HCT116 (cell line): Measurements from ENCODE around the gene LINGO4. TPM values are rescaled to one million over a fixed set of nuclear protein-coding genes. Genes with fewer than 3 reads are reported as not detected.
"Not testable (repeated sequence)": the region's sequence is repeated elsewhere in the genome, so short reads cannot be mapped to it uniquely, and the experiment has no call there.

Source experiments
- ATAC-seq: fragments of 200-7000 bp; cut with Tn5 transposase; 2 replicates; pipeline ENCODE4 v1.9.1; 2020; ENCODE audit warnings: mild to moderate bottlenecking, moderate library complexity
- BruUV-seq: library from RNA; stranded (reverse); fragments of 400-500 nt; replicated peaks from 2 replicates; lab custom pipeline; 2021; lab: Mats Ljungman, UMichigan
- CTCF ChIA-PET: fragments of 300-600 bp; sonication (Branson Sonifier 250); formaldehyde crosslinking; loops from one replicate; lab custom pipeline; 2021; ENCODE audit warnings: antibody characterized with exemption; lab: Charles Lee
- POLR2A ChIA-PET: fragments of 300-600, 350-600 bp; sonication (Branson Sonifier 250); formaldehyde crosslinking; loops from one replicate; lab custom pipeline; 2021; ENCODE audit warnings: antibody characterized with exemption; lab: Charles Lee
- RAD21 ChIA-PET, 2 experiments: fragments of 300-600 bp; sonication (Branson Sonifier 250); formaldehyde crosslinking; loops; one replicate each; lab custom pipeline; 2023; ENCODE audit warnings: low total read pairs in 2 of 2; ENCODE audit not compliant: uncharacterized antibody in 2 of 2, unreplicated experiment in 2 of 2, low non-redundant PET in 1 of 2; lab: Charles Lee
- DNase-seq: peaks from one replicate; pipeline ENCODE4 v3.0.0-alpha.2; 2010; ENCODE audit warnings: low read depth, low spot score
- H2AFZ ChIP-seq: fragments of 200-600 bp; shearing (Covaris generic), sonication (generic); 2 replicates; pipeline ENCODE4 v1.6.1; 2017; ENCODE audit warnings: low read depth, mixed run types, mixed read lengths, antibody characterized with exemption, low read length; ENCODE audit not compliant: poor library complexity, severe bottlenecking
- H3K27ac ChIP-seq: 2 replicates; pipeline ENCODE4 v1.5.1; 2012; ENCODE audit warnings: low read depth, low read length
- H3K27me3 ChIP-seq: fragments of 200-600 bp; sonication (generic); 2 replicates; pipeline ENCODE4 v1.6.1; 2016; ENCODE audit warnings: mixed run types, low read length, mixed read lengths; ENCODE audit not compliant: insufficient read depth
- H3K36me3 ChIP-seq, 2 experiments: fragments of 200-500 bp in 1 of 2; fragments of 200-600 bp in 1 of 2; sonication (Bioruptor generic) in 1 of 2; sonication (generic) in 1 of 2; 2 replicates each; pipeline versions ENCODE4 v1.5.1 to v1.6.1; 2014 to 2016; ENCODE audit warnings: low read length in 2 of 2, inconsistent platforms in 1 of 2, mixed read lengths in 1 of 2, mixed run types in 1 of 2; ENCODE audit not compliant: insufficient read depth in 2 of 2, control insufficient read depth in 1 of 2
- H3K4me1 ChIP-seq, 2 experiments: fragments of 200-600 bp in 1 of 2; sonication (generic) in 1 of 2; 2 replicates each; pipeline versions ENCODE4 v1.5.1 to v1.6.1; 2012 to 2017; ENCODE audit warnings: low read length in 2 of 2, inconsistent platforms in 1 of 2, mild to moderate bottlenecking in 1 of 2, mixed read lengths in 1 of 2, mixed run types in 1 of 2, moderate library complexity in 1 of 2; ENCODE audit not compliant: insufficient read depth in 2 of 2, control insufficient read depth in 1 of 2
- H3K4me2 ChIP-seq: fragments of 200-600 bp; sonication (generic); 2 replicates; pipeline ENCODE4 v1.6.1; 2017; ENCODE audit warnings: mixed run types, low read length, mixed read lengths
- H3K4me3 ChIP-seq, 2 experiments: fragments of 200-600 bp in 1 of 2; sonication (generic) in 1 of 2; replicated peaks in 1 of 2; 2 replicates each; pipeline ENCODE4 v1.5.1; 2011 to 2016; ENCODE audit warnings: low read length in 2 of 2, control low read depth in 1 of 2, low read depth in 1 of 2, mild to moderate bottlenecking in 1 of 2, mixed read lengths in 1 of 2, mixed run types in 1 of 2
- H3K79me2 ChIP-seq: fragments of 200-600 bp; sonication (generic); 2 replicates; pipeline ENCODE4 v1.6.1; 2017; ENCODE audit warnings: mild to moderate bottlenecking, mixed run types, low read length, moderate library complexity, mixed read lengths; ENCODE audit not compliant: insufficient read depth
- H3K9ac ChIP-seq: fragments of 200-600 bp; sonication (generic); 2 replicates; pipeline ENCODE4 v1.6.1; 2016; ENCODE audit warnings: low read length, mixed read lengths
- H3K9me2 ChIP-seq: fragments of 200-600 bp; sonication (generic), shearing (Covaris generic); 2 replicates; pipeline ENCODE4 v1.6.1; 2017; ENCODE audit warnings: mixed run types, mild to moderate bottlenecking, moderate library complexity; ENCODE audit not compliant: insufficient read depth
- H3K9me3 ChIP-seq, 2 experiments: fragments of 200-500 bp in 1 of 2; fragments of 200-600 bp in 1 of 2; sonication (Bioruptor generic) in 1 of 2; sonication (generic) in 1 of 2; 2 replicates each; pipeline ENCODE4 v1.6.1; 2014 to 2017; ENCODE audit warnings: low read length in 2 of 2, mixed read lengths in 2 of 2, inconsistent platforms in 1 of 2, low read depth in 1 of 2, mild to moderate bottlenecking in 1 of 2, mixed run types in 1 of 2, moderate library complexity in 1 of 2; ENCODE audit not compliant: control insufficient read depth in 1 of 2, insufficient read depth in 1 of 2
- H4K20me1 ChIP-seq: fragments of 200-600 bp; sonication (generic), shearing (Covaris generic); 2 replicates; pipeline ENCODE4 v1.6.1; 2017; ENCODE audit warnings: mixed run types, mild to moderate bottlenecking, moderate library complexity; ENCODE audit not compliant: insufficient read depth
- CBX3 ChIP-seq: IDR thresholded peaks from 2 replicates; pipeline ENCODE4 v1.6.1; 2012; ENCODE audit warnings: low read depth
- CEBPB ChIP-seq: IDR thresholded peaks from 2 replicates; pipeline ENCODE4 v1.6.1; 2012; ENCODE audit warnings: low read depth
- EGR1 ChIP-seq: IDR thresholded peaks from 2 replicates; pipeline ENCODE4 v1.6.1; 2012; ENCODE audit warnings: low read depth
- EZH2 ChIP-seq: fragments of 200-600 bp; sonication (generic); IDR thresholded peaks from 2 replicates; pipeline ENCODE4 v1.6.1; 2017; ENCODE audit warnings: antibody characterized with exemption, mixed run types
- EZH2phosphoT487 ChIP-seq: fragments of 200-600 bp; IDR thresholded peaks from 2 replicates; pipeline ENCODE4 v1.6.1; 2018; ENCODE audit warnings: antibody characterized with exemption, borderline replicate concordance
- POLR2A ChIP-seq: IDR thresholded peaks from 2 replicates; pipeline ENCODE4 v1.7.0; 2011; ENCODE audit warnings: borderline replicate concordance; ENCODE audit not compliant: insufficient read depth, insufficient read length; ENCODE audit errors: extremely low read depth
- POLR2AphosphoS5 ChIP-seq: IDR thresholded peaks from 2 replicates; pipeline ENCODE4 v1.6.1; 2011; ENCODE audit warnings: mild to moderate bottlenecking, low read depth, low read length, moderate library complexity
- RAD21 ChIP-seq: IDR thresholded peaks from 2 replicates; pipeline ENCODE4 v1.6.1; 2012; ENCODE audit warnings: low read depth, mild to moderate bottlenecking
- SP1 ChIP-seq: IDR thresholded peaks from 2 replicates; pipeline ENCODE4 v1.6.1; 2012; ENCODE audit warnings: low read depth
- ZNF274 ChIP-seq: fragments of 200-500 bp; sonication (Bioruptor generic); IDR thresholded peaks from 2 replicates; pipeline ENCODE4 v1.6.1; 2014; ENCODE audit warnings: mild to moderate bottlenecking, low read depth, low read length, inconsistent platforms
- intact Hi-C: fragments of 100-400 bp; cut with micrococcal nuclease; formaldehyde crosslinking; loops from 2 replicates; pipeline ENCODE4 v1.10.0; 2022
- total RNA-seq: library from RNA; stranded (reverse); gene quantifications from one replicate; pipeline ENCODE4 v1.2.1, GENCODE V29; 2021; ENCODE audit not compliant: unreplicated experiment
- TF ChIP-seq, protein P1 (sequence below): IDR thresholded peaks from 2 replicates; pipeline ENCODE4 v1.6.1; 2011; ENCODE audit warnings: mild to moderate bottlenecking, low read length, moderate library complexity; ENCODE audit not compliant: insufficient replicate concordance; ENCODE audit errors: extremely low read depth
- TF ChIP-seq, protein P2 (sequence below): IDR thresholded peaks from 2 replicates; pipeline ENCODE4 v1.6.1; 2012; ENCODE audit warnings: low read depth

Gene LINGO4
- total RNA-seq, 1 experiment from 2014 or later, result not detected

- H2AFZ ChIP-seq, POLR2A ChIA-PET, H3K9ac ChIP-seq, ATAC-seq, H3K27me3 ChIP-seq, DNase-seq, RAD21 ChIA-PET, H3K9me3 ChIP-seq, H4K20me1 ChIP-seq, H3K79me2 ChIP-seq, H3K36me3 ChIP-seq, H3K4me3 ChIP-seq, H3K9me2 ChIP-seq, H3K27ac ChIP-seq, intact Hi-C loops, BruUV-seq, CTCF ChIA-PET: not testable (repeated sequence)
- Histone ChIP-seq H3K4me1 (peaks cover 8 to 20% of the 10 kb centered on the region in 2 experiments; a peak in 3 of 4 replicates), H3K4me2 (peak overlapping the region; percentile 54)
- TF ChIP-seq SP1 (peak; percentile 57), CEBPB (peak; percentile 70; the same call in 1 of the 2 replicates), EGR1 (0 out of 2 replicates have a peak, but pooled peaks have one; percentile 33), POLR2AphosphoS5 (0 out of 2 replicates have a peak, but pooled peaks have one; percentile 14)
These were observed 36.7 kb downstream of the LINGO4 start for GRCh38 chr1:151768351-151769066.

GRCh38 chr1:151763990-151764389, 41.2 kb downstream of the LINGO4 start:
- ChIA-PET RAD21 (interaction anchor here in 1 of 2 experiments (1.5 kb wide), 1 partner anchor 72 kb away, joined by 3 read pairs; no protein-coding TSS in a partner anchor), CTCF (interaction anchor here (1.9 kb wide), 1 partner anchor 238 kb away, joined by 6 read pairs; no protein-coding TSS in a partner anchor), POLR2A (no interaction called here)
- Histone ChIP-seq H3K27me3 (no peaks in the 10 kb centered on the region), H3K27ac (peak overlapping the region; percentile 77), H3K4me1 (peaks cover 12 to 28% of the 10 kb centered on the region in 2 experiments; a peak in 3 of 4 replicates), H2AFZ (no peak overlapping the region), H3K9me2 (no peaks in the 10 kb centered on the region), H3K4me2 (peak overlapping the region; percentile 82), H3K4me3 (peak overlapping the region; percentile 86 to 90), H3K9ac (peak overlapping the region; percentile 83), H3K9me3 (no peaks in the 10 kb centered on the region), H4K20me1 (no peaks in the 10 kb centered on the region), H3K79me2 (peaks cover 15% of the 10 kb centered on the region), H3K36me3 (peaks cover 4 to 26% of the 10 kb centered on the region in 2 experiments)
- DNase-seq (no peak), ATAC-seq (no peak)
- TF ChIP-seq EZH2phosphoT487 (no peak), EGR1 (no peak), SP1 (no peak), ZNF274 (no peak), CBX3 (no peak), POLR2AphosphoS5 (no peak), POLR2A (no peak), EZH2 (no peak), RAD21 (no peak)
- TF ChIP-seq, protein P1, sequence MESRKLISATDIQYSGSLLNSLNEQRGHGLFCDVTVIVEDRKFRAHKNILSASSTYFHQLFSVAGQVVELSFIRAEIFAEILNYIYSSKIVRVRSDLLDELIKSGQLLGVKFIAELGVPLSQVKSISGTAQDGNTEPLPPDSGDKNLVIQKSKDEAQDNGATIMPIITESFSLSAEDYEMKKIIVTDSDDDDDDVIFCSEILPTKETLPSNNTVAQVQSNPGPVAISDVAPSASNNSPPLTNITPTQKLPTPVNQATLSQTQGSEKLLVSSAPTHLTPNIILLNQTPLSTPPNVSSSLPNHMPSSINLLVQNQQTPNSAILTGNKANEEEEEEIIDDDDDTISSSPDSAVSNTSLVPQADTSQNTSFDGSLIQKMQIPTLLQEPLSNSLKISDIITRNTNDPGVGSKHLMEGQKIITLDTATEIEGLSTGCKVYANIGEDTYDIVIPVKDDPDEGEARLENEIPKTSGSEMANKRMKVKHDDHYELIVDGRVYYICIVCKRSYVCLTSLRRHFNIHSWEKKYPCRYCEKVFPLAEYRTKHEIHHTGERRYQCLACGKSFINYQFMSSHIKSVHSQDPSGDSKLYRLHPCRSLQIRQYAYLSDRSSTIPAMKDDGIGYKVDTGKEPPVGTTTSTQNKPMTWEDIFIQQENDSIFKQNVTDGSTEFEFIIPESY, result no peak
- TF ChIP-seq, protein P2, sequence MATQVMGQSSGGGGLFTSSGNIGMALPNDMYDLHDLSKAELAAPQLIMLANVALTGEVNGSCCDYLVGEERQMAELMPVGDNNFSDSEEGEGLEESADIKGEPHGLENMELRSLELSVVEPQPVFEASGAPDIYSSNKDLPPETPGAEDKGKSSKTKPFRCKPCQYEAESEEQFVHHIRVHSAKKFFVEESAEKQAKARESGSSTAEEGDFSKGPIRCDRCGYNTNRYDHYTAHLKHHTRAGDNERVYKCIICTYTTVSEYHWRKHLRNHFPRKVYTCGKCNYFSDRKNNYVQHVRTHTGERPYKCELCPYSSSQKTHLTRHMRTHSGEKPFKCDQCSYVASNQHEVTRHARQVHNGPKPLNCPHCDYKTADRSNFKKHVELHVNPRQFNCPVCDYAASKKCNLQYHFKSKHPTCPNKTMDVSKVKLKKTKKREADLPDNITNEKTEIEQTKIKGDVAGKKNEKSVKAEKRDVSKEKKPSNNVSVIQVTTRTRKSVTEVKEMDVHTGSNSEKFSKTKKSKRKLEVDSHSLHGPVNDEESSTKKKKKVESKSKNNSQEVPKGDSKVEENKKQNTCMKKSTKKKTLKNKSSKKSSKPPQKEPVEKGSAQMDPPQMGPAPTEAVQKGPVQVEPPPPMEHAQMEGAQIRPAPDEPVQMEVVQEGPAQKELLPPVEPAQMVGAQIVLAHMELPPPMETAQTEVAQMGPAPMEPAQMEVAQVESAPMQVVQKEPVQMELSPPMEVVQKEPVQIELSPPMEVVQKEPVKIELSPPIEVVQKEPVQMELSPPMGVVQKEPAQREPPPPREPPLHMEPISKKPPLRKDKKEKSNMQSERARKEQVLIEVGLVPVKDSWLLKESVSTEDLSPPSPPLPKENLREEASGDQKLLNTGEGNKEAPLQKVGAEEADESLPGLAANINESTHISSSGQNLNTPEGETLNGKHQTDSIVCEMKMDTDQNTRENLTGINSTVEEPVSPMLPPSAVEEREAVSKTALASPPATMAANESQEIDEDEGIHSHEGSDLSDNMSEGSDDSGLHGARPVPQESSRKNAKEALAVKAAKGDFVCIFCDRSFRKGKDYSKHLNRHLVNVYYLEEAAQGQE, result no peak
- intact Hi-C loops, result no loop called here
- BruUV-seq, result no TSS peak
